ENCODE data around the gene FBXO24. TPM values are rescaled to one million over a fixed set of nuclear protein-coding genes. Genes with fewer than 3 reads are reported as not detected.

The FBXO24 gene
- polyA plus RNA-seq, 1 of the 3 experiments (the other 2 are of a cell fraction): 0.94 TPM

- H3K4me1 ChIP-seq (ENCODE audit: control insufficient read depth in 1 of 2, insufficient read depth in 2 of 2, low read depth in 1 of 2, low read length in 1 of 2): peaks cover 40 to 41% of the 10 kb centered on the region in 2 experiments
- TF ChIP-seq PBX3 (IDR thresholded peaks at IDR 0.05): 0 out of 2 replicates have a peak, but pooled peaks have one; percentile 43
- 0 out of 2 replicates have a peak, but pooled peaks have one; percentile 2 for TF ChIP-seq ELF1 (IDR thresholded peaks at IDR 0.05)
- TF ChIP-seq TCF12 (IDR thresholded peaks at IDR 0.05): no peak
- TF ChIP-seq RFX5 (IDR thresholded peaks at IDR 0.05; ENCODE audit: low read length): no peak
- TF ChIP-seq GATA2 (CRISPR knock-in tag; IDR thresholded peaks at IDR 0.05): no peak
- TF ChIP-seq CTCF (IDR thresholded peaks at IDR 0.05): no peak
- peaks cover 5 to 8% of the 10 kb centered on the region in 2 experiments for H3K36me3 ChIP-seq (replicated peaks in 1 of 2; ENCODE audit: control insufficient read depth in 1 of 2, insufficient read depth in 2 of 2, low read length in 1 of 2)
- H3K9me2 ChIP-seq: no peaks in the 10 kb centered on the region
- peak overlapping the region; percentile 69 for H2AFZ ChIP-seq (ENCODE audit: low read depth)
- H3K4me2 ChIP-seq: peak overlapping the region; percentile 68
- CTCF ChIA-PET: interaction anchor here (0.7 to 19.1 kb wide), 12 partner anchors 11 to 253 kb away, joined by 3 to 353 read pairs (median 3); partner anchors contain the start of gene NYAP1
- H3K27me3 ChIP-seq (ENCODE audit: insufficient read depth): no peaks in the 10 kb centered on the region
- WGBS (ENCODE audit: low lambda C conversion rate): 53% methylated on average over 10 of the region's 10 CpGs
- peak overlapping the region in 1 of 2 experiments; percentile 18; a peak in 1 of 4 replicates for H3K4me3 ChIP-seq (ENCODE audit: low read depth in 2 of 2, low read length in 1 of 2)
- POLR2A ChIA-PET: interaction anchor here (0.9 kb wide), 1 partner anchor 40 kb away, joined by 3 read pairs; the partner anchor contains the start of genes FBXO24 and LRCH4
- H3K9me3 ChIP-seq: no peaks in the 10 kb centered on the region
- H3K79me2 ChIP-seq (ENCODE audit: insufficient read depth): peaks cover 18% of the 10 kb centered on the region; the same call in 1 of the 2 replicates
- peak overlapping the region; percentile 89 for H3K27ac ChIP-seq (ENCODE audit: low read depth in 2 of 2, low read length in 1 of 2)
- DNase-seq: no peak
- H3F3A ChIP-seq (replicated peaks; ENCODE audit: insufficient read depth): peaks cover 40% of the 10 kb centered on the region
- no peaks in the 10 kb centered on the region for H4K20me1 ChIP-seq (ENCODE audit: insufficient read depth)
- H3K9ac ChIP-seq: peak overlapping the region; percentile 30; the same call in 1 of the 2 replicates
Observed at GRCh38 chr7:100546129-100546925, 39.8 kb upstream of the FBXO24 start.

DNA sequence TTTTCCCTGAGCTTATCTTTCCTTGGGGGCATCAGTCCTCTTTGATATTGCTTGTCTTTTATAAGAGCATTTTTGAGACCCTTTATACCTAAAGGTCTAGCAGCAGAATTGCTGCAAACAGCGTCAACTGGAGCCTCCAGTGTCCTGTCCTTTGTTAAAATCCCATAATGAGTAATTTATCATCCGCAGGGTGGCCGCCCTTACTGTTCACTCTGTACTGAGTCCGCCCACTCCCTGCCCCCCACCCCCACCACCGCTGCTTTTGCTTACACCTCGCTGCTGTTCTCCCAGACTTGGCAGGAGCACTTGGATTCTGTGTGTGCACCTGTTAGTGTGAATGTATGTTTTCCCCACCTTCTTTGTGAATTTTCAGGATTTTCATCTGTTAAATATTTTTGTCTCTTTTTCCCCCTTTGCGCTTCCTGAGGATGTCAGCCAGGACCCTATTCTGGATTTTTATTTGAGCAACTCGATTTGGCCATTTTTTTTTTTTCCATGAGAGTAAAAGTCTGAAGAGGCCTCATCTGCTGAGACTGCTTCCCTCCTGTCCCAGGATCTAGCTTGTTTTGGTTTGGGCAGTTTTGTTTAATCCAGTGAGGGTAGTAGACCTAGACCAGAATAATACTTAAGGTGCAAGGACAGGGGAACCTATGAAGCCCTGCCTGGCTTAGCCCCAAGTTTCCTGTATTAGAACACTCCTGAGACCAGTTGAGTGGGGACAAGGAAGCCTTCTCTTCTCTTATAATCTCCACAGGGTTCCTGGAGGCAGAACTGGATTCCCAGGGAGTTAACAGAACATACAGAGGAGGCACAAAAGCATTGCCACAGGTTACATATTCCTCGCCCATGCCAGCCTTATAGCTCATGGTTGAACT lies 39.0 kb upstream of the FBXO24 start:
- peaks cover 8% of the 10 kb centered on the region in 2 experiments for H3K36me3 ChIP-seq (replicated peaks in 1 of 2; ENCODE audit: control insufficient read depth in 1 of 2, insufficient read depth in 2 of 2, low read length in 1 of 2)
- no peaks in the 10 kb centered on the region for H3K9me2 ChIP-seq
- peak overlapping the region; percentile 89 for H3K27ac ChIP-seq (ENCODE audit: low read depth in 2 of 2, low read length in 1 of 2)
- H2AFZ ChIP-seq (ENCODE audit: low read depth): peak overlapping the region; percentile 69; the same call in 1 of the 2 replicates
- DNase-seq: no peak
- H3K4me3 ChIP-seq (ENCODE audit: low read depth in 2 of 2, low read length in 1 of 2): no peak overlapping the region
- peaks cover 18% of the 10 kb centered on the region; the same call in 1 of the 2 replicates for H3K79me2 ChIP-seq (ENCODE audit: insufficient read depth)
- WGBS (ENCODE audit: low lambda C conversion rate): 82% methylated on average over 9 of the region's 9 CpGs
- ChIA-PET POLR2A (interaction anchor here (1.7 kb wide), 1 partner anchor 81 kb away, joined by 3 read pairs; no protein-coding TSS in a partner anchor), CTCF (interaction anchor here (1.0 to 19.1 kb wide), 8 partner anchors 13 to 252 kb away, joined by 3 to 353 read pairs (median 6); partner anchors contain the start of gene NYAP1)
- H3K9me3 ChIP-seq: no peaks in the 10 kb centered on the region
- H3K4me1 ChIP-seq (ENCODE audit: control insufficient read depth in 1 of 2, insufficient read depth in 2 of 2, low read depth in 1 of 2, low read length in 1 of 2): peaks cover 40 to 41% of the 10 kb centered on the region in 2 experiments
- no peaks in the 10 kb centered on the region for H3K27me3 ChIP-seq (ENCODE audit: insufficient read depth)
- no peak overlapping the region; the same call in 1 of the 2 replicates for H3K9ac ChIP-seq
- H3K4me2 ChIP-seq: peak overlapping the region; percentile 68
- peaks cover 40% of the 10 kb centered on the region for H3F3A ChIP-seq (replicated peaks; ENCODE audit: insufficient read depth)
- no peaks in the 10 kb centered on the region for H4K20me1 ChIP-seq (ENCODE audit: insufficient read depth)
- TF ChIP-seq FOSL2 (IDR thresholded peaks at IDR 0.05; ENCODE audit: borderline replicate concordance, low read depth) (no peak), EP300 (IDR thresholded peaks at IDR 0.05; ENCODE audit: borderline replicate concordance in 1 of 2, low read depth in 1 of 2, low read length in 1 of 2) (no peak), JUND (IDR thresholded peaks at IDR 0.05) (no peak), YY1 (IDR thresholded peaks at IDR 0.05; ENCODE audit: low read depth) (no peak), NRF1 (IDR thresholded peaks at IDR 0.05; ENCODE audit: low read depth, low read length) (no peak), ZBTB33 (IDR thresholded peaks at IDR 0.05; ENCODE audit: borderline replicate concordance, low read depth) (no peak), MEF2A (IDR thresholded peaks at IDR 0.05; ENCODE audit: borderline replicate concordance, low read depth) (no peak), GABPA (IDR thresholded peaks at IDR 0.05; ENCODE audit: low read depth) (no peak), RAD21 (IDR thresholded peaks at IDR 0.05; ENCODE audit: low read length) (no peak), FOXJ3 (CRISPR knock-in tag; IDR thresholded peaks at IDR 0.05) (no peak)
- TF ChIP-seq, protein P1, sequence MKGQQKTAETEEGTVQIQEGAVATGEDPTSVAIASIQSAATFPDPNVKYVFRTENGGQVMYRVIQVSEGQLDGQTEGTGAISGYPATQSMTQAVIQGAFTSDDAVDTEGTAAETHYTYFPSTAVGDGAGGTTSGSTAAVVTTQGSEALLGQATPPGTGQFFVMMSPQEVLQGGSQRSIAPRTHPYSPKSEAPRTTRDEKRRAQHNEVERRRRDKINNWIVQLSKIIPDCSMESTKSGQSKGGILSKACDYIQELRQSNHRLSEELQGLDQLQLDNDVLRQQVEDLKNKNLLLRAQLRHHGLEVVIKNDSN (IDR thresholded peaks at IDR 0.05; ENCODE audit: borderline replicate concordance, low read depth): no peak
- TF ChIP-seq, protein P2, sequence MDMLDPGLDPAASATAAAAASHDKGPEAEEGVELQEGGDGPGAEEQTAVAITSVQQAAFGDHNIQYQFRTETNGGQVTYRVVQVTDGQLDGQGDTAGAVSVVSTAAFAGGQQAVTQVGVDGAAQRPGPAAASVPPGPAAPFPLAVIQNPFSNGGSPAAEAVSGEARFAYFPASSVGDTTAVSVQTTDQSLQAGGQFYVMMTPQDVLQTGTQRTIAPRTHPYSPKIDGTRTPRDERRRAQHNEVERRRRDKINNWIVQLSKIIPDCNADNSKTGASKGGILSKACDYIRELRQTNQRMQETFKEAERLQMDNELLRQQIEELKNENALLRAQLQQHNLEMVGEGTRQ (IDR thresholded peaks at IDR 0.05; ENCODE audit: borderline replicate concordance, low read depth, low read length): no peak
